ENCODE measurements around the gene C3. TPM values are rescaled to one million over a fixed set of nuclear protein-coding genes. Genes with fewer than 3 reads are reported as not detected.

The C3 gene
- total RNA-seq, 1 donor: 14.1 TPM

DNA sequence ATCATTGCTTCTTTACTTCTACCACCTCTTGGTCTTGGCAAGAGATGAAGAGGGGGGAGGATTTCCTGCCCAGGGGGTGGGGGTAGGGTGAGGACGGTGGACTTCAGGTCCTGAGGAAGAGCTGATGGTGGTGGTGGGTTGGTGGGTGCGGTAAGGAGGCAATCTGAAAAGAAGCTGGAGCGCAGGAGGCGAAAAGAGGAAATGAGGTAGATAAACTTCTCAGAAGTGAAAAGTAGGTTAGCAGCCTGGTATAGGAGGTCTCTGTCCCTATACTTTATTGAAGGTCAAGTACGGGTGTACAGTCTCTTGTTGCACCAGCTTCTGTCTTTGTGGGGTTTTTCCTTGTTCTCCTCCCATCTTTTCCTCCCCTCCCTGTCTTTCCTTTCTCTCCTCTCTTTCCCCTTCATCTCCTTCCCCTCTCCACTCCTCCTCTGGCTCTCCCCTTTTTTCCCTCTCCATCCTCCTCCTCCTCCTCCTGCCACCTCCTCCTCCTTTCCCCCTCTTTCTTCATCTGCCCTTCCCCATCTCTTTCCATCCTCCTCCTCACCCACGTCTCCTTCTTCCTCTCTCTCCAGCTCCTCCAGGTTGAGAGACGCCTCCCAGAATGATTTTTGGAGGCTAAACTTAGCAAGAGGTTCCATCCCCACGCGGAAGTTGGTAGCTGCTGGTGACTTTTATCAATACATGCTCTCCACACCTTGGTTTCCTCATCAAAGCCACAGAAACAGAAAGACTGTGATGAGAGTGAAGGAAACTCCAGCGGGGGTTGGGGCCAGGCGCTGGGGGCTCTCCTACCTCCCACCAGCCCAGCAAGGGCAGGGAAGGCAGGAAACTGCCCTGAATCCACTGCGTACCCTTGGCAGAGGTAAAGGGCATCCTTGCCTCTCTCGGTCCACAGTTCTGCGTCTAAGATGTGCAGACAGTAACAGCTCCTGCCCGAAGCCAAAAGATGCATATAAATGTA lies 65.8 kb downstream of the C3 start:
- H3K36me3 ChIP-seq (ENCODE audit: insufficient read depth, low read length): no peaks in the 10 kb centered on the region
- peak; percentile 32 for DNase-seq (ENCODE audit: insufficient read length, low spot score, missing footprints)
- no peaks in the 10 kb centered on the region for H3K9me3 ChIP-seq (ENCODE audit: low read depth, low read length)
- H3K4me1 ChIP-seq (ENCODE audit: insufficient read depth, low read length): no peaks in the 10 kb centered on the region
- no peak overlapping the region for H3K27ac ChIP-seq (ENCODE audit: low read depth, low read length)
- peaks cover 19% of the 10 kb centered on the region for H3K27me3 ChIP-seq (ENCODE audit: insufficient read depth, low read length)
- TF ChIP-seq, protein P1, sequence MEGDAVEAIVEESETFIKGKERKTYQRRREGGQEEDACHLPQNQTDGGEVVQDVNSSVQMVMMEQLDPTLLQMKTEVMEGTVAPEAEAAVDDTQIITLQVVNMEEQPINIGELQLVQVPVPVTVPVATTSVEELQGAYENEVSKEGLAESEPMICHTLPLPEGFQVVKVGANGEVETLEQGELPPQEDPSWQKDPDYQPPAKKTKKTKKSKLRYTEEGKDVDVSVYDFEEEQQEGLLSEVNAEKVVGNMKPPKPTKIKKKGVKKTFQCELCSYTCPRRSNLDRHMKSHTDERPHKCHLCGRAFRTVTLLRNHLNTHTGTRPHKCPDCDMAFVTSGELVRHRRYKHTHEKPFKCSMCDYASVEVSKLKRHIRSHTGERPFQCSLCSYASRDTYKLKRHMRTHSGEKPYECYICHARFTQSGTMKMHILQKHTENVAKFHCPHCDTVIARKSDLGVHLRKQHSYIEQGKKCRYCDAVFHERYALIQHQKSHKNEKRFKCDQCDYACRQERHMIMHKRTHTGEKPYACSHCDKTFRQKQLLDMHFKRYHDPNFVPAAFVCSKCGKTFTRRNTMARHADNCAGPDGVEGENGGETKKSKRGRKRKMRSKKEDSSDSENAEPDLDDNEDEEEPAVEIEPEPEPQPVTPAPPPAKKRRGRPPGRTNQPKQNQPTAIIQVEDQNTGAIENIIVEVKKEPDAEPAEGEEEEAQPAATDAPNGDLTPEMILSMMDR (IDR thresholded peaks at IDR 0.05; ENCODE audit: extremely low read depth, low read depth, low read length): no peak
- no peak overlapping the region for H3K4me3 ChIP-seq (ENCODE audit: insufficient read depth, low read length)
- H3K79me2 ChIP-seq (ENCODE audit: insufficient read depth, low read length): no peaks in the 10 kb centered on the region
- H3K4me2 ChIP-seq (ENCODE audit: insufficient read depth, low read length): no peak overlapping the region
- no peaks in the 10 kb centered on the region for H4K20me1 ChIP-seq (ENCODE audit: insufficient read depth, low read length)
- no peak overlapping the region for H2AFZ ChIP-seq (ENCODE audit: low read length)

DNA sequence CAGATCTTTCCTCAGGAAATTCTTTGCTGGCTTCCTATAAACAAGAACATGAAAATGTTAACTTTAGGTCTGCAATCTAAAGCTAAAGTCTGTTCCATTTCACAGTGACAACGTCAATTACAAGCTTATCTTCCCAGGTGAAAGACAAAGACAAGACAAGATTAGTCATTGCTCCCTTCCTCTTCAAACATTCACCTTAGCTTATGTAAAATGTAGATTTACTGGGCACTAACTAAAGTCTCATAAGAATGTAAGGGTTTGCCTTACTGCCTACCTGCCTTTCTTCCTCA lies 67.7 kb downstream of the C3 start:
- no peaks in the 10 kb centered on the region for H3K79me2 ChIP-seq (ENCODE audit: insufficient read depth, low read length)
- no peaks in the 10 kb centered on the region for H4K20me1 ChIP-seq (ENCODE audit: insufficient read depth, low read length)
- no peaks in the 10 kb centered on the region for H3K36me3 ChIP-seq (ENCODE audit: insufficient read depth, low read length)
- H3K4me3 ChIP-seq (ENCODE audit: insufficient read depth, low read length): no peak overlapping the region
- no peak for DNase-seq (ENCODE audit: insufficient read length, low spot score, missing footprints)
- no peaks in the 10 kb centered on the region for H3K4me1 ChIP-seq (ENCODE audit: insufficient read depth, low read length)
- no peak overlapping the region for H2AFZ ChIP-seq (ENCODE audit: low read length)
- H3K27me3 ChIP-seq (ENCODE audit: insufficient read depth, low read length): peaks cover 5% of the 10 kb centered on the region
- H3K4me2 ChIP-seq (ENCODE audit: insufficient read depth, low read length): no peak overlapping the region
- no peaks in the 10 kb centered on the region for H3K9me3 ChIP-seq (ENCODE audit: low read depth, low read length)
- no peak overlapping the region for H3K27ac ChIP-seq (ENCODE audit: low read depth, low read length)
- TF ChIP-seq, protein P1 (IDR thresholded peaks at IDR 0.05; ENCODE audit: extremely low read depth, low read depth, low read length): no peak

DNA sequence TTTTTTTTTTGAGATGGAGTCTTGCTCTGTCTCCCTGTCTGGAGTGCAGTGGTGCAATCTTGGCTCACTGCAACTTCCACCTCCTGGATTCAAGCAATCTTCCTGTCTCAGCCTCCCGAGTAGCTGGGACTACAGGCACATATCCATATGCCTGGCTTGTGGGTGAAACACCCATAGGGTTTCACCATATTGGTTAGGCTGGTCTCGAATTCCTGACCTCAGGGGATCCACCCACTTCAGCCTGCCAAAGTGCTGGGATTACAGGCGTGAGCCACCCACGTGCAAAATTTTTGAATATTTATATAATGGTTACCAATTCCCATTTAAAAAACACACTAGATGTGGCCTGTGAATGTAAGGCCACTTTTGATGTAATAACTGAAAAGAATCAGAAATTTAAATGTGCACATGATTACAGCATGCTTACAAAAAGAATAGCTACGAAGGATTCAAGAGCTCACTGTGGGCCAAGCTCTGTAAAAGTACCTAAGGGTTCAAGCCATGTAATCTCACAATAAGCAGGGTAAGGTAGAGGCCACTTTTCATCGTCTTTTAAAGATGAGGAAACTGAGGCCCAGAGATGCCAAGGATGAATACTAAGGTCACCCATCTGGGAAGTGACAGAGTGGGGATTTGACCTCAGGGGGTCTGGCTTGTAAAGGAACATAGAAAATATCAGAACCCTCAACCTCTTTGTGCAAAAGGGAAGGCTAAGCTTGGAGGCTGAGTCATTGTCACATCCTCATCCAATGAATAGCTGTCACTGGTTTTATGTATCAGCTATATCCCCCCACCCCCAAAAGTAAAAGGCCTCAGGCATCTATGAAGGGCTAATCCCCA lies 68.3 kb downstream of the C3 start:
- no peaks in the 10 kb centered on the region for H3K4me1 ChIP-seq (ENCODE audit: insufficient read depth, low read length)
- DNase-seq (ENCODE audit: insufficient read length, low spot score, missing footprints): no peak

More for the DNA sequence above, 68.3 kb downstream of the C3 start:
- Histone ChIP-seq H3K9me3 (ENCODE audit: low read depth, low read length) (no peaks in the 10 kb centered on the region), H4K20me1 (ENCODE audit: insufficient read depth, low read length) (no peaks in the 10 kb centered on the region), H2AFZ (ENCODE audit: low read length) (no peak overlapping the region), H3K27me3 (ENCODE audit: insufficient read depth, low read length) (peaks cover 8% of the 10 kb centered on the region), H3K4me2 (ENCODE audit: insufficient read depth, low read length) (no peak overlapping the region), H3K4me3 (ENCODE audit: insufficient read depth, low read length) (no peak overlapping the region), H3K36me3 (ENCODE audit: insufficient read depth, low read length) (no peaks in the 10 kb centered on the region), H3K27ac (ENCODE audit: low read depth, low read length) (no peak overlapping the region), H3K79me2 (ENCODE audit: insufficient read depth, low read length) (no peaks in the 10 kb centered on the region)
- TF ChIP-seq, protein P1 (IDR thresholded peaks at IDR 0.05; ENCODE audit: extremely low read depth, low read depth, low read length): no peak
